Epithelial cell of proximal tubule (primary cell): ENCODE measurements around the gene PLXNB3. TPM values are rescaled to one million over a fixed set of nuclear protein-coding genes. Genes with fewer than 3 reads are reported as not detected.
A peak's percentile ranks its signal among the peaks of the same experiment; 100 is the strongest.

ENCODE experiments used
- DNase-seq: peaks from one replicate; pipeline ENCODE4 v3.0.0-alpha.2; 2011; ENCODE audit warnings: low read depth
- H3K4me3 ChIP-seq: 2 replicates; pipeline ENCODE4 v1.5.1; 2011; ENCODE audit warnings: low read depth, mild to moderate bottlenecking, low read length
- total RNA-seq: library from RNA; depleted of rRNA; stranded (reverse); fragments of >200 nt; gene quantifications from 2 replicates; pipeline ENCODE4 v1.2.3, GENCODE V29; 2015
- TF ChIP-seq, protein P1 (sequence below): conservative IDR thresholded peaks from 2 replicates; pipeline ENCODE4 v1.5.1; 2012; ENCODE audit warnings: low read depth, mild to moderate bottlenecking, low read length

The PLXNB3 gene
- total RNA-seq, 1 donor from 2014 or later, result 7.4 TPM

- H3K4me3 ChIP-seq, result peak overlapping the region; percentile 73
- DNase-seq, result no peak
- TF ChIP-seq, protein P1, sequence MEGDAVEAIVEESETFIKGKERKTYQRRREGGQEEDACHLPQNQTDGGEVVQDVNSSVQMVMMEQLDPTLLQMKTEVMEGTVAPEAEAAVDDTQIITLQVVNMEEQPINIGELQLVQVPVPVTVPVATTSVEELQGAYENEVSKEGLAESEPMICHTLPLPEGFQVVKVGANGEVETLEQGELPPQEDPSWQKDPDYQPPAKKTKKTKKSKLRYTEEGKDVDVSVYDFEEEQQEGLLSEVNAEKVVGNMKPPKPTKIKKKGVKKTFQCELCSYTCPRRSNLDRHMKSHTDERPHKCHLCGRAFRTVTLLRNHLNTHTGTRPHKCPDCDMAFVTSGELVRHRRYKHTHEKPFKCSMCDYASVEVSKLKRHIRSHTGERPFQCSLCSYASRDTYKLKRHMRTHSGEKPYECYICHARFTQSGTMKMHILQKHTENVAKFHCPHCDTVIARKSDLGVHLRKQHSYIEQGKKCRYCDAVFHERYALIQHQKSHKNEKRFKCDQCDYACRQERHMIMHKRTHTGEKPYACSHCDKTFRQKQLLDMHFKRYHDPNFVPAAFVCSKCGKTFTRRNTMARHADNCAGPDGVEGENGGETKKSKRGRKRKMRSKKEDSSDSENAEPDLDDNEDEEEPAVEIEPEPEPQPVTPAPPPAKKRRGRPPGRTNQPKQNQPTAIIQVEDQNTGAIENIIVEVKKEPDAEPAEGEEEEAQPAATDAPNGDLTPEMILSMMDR, result peak; percentile 50
Observed at GRCh38 chrX:153723351-153724251, 40.4 kb upstream of the PLXNB3 start.

DNA sequence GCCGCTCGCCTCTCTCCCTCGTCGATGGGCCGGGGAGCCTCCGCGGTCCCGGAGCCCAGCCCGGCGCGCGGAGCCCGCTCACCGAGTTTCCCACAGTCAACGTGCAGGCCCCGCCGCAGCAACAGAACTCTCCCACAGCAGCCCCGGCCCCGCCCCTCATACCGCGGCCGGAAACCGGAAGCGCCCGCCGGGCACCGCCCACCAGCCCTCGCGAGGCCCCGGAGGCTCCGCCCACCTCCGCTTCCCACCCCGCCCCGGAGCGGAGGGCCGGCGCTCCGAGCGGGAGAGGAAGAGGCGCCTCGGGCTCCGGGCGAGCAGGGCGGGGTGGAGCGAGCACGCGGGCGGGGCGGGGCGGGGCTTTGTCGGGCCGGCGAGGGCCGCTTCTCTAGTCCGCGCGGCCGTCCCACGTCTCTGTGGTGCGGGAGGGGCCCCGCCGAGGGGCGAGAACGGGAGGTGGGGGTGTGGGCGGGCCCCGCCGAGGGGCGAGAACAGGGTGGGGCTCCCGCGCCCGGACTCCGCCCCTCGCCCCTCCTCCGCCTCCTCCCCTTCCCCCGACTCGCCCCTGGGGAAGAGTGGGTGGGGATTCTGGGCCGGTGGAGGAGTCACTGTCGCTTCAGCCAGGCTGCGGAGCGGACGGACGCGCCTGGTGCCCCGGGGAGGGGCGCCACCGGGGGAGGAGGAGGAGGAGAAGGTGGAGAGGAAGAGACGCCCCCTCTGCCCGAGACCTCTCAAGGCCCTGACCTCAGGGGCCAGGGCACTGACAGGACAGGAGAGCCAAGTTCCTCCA lies 39.6 kb upstream of the PLXNB3 start, which contains the start of the genes ABCD1 and BCAP31:
TSS of gene ABCD1 (plus strand) at position 605 of the 787 bp plus-strand sequence. CDS start 411 bp downstream, outside the sequence.
TSS of gene BCAP31 (minus strand) at position 136 of the 787 bp plus-strand sequence. CDS start 1,143 bp downstream, outside the sequence.
- peak within 1 kb of the TSS; percentile 73 for H3K4me3 ChIP-seq
- TF ChIP-seq, protein P1, result no peak
- no peak for DNase-seq

DNA sequence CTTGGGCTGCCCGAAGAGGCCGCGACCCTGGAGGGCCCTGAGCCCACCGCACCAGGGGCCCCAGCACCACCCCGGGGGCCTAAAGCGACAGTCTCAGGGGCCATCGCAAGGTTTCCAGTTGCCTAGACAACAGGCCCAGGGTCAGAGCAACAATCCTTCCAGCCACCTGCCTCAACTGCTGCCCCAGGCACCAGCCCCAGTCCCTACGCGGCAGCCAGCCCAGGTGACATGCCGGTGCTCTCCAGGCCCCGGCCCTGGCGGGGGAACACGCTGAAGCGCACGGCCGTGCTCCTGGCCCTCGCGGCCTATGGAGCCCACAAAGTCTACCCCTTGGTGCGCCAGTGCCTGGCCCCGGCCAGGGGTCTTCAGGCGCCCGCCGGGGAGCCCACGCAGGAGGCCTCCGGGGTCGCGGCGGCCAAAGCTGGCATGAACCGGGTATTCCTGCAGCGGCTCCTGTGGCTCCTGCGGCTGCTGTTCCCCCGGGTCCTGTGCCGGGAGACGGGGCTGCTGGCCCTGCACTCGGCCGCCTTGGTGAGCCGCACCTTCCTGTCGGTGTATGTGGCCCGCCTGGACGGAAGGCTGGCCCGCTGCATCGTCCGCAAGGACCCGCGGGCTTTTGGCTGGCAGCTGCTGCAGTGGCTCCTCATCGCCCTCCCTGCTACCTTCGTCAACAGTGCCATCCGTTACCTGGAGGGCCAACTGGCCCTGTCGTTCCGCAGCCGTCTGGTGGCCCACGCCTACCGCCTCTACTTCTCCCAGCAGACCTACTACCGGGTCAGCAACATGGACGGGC lies 38.8 kb upstream of the PLXNB3 start:
- DNase-seq, result no peak
- peak overlapping the region; percentile 73 for H3K4me3 ChIP-seq
- TF ChIP-seq, protein P1, result no peak

- DNase-seq, result no peak
- TF ChIP-seq, protein P1, result no peak
- no peak overlapping the region for H3K4me3 ChIP-seq
Observed at GRCh38 chrX:153725832-153726285, 38.2 kb upstream of the PLXNB3 start.

- DNase-seq, result no peak
- peak overlapping the region; percentile 7 for H3K4me3 ChIP-seq
- TF ChIP-seq, protein P1, result no peak
Observed at GRCh38 chrX:153726286-153727122, 37.5 kb upstream of the PLXNB3 start.
